Caco-2 (cell line): Measurements from ENCODE around the gene PCCB. TPM values are rescaled to one million over a fixed set of nuclear protein-coding genes. Genes with fewer than 3 reads are reported as not detected.
"Not testable (repeated sequence)": the region's sequence is repeated elsewhere in the genome, so short reads cannot be mapped to it uniquely, and the experiment has no call there.

Experiments
- BruUV-seq: library from RNA; stranded (reverse); fragments of 400-500 nt; replicated peaks from 2 replicates; lab custom pipeline; 2021; lab: Mats Ljungman, UMichigan
- CTCF ChIA-PET: fragments of 300-600 bp; sonication (Branson Sonifier 250); formaldehyde crosslinking; loops from one replicate; lab custom pipeline; 2022; ENCODE audit warnings: antibody characterized with exemption; lab: Charles Lee
- POLR2A ChIA-PET: fragments of 300-600 bp; sonication (Branson Sonifier 250); formaldehyde crosslinking; loops from one replicate; lab custom pipeline; 2022; ENCODE audit warnings: antibody characterized with exemption; lab: Charles Lee
- DNase-seq, 2 experiments: peaks; one replicate each; pipeline versions ENCODE4 v3.0.0 to v3.0.0-alpha.2; 2020 to 2022
- H3K27me3 ChIP-seq: replicated peaks from 2 replicates; pipeline ENCODE4 v1.6.0; 2011; ENCODE audit warnings: low read length; ENCODE audit not compliant: control insufficient read depth, insufficient read depth
- H3K36me3 ChIP-seq: 2 replicates; pipeline ENCODE4 v1.5.1; 2011; ENCODE audit warnings: low read length; ENCODE audit not compliant: control insufficient read depth, insufficient read depth
- H3K4me1 ChIP-seq: fragments of 250-450 bp; sonication (Bioruptor Pico); 2 replicates; pipeline ENCODE4 v1.5.1; 2020; ENCODE audit warnings: mild to moderate bottlenecking
- H3K4me3 ChIP-seq: 2 replicates; pipeline ENCODE4 v1.5.1; 2011; ENCODE audit warnings: low read depth, mild to moderate bottlenecking, control low read depth, low read length
- H3K9me3 ChIP-seq: fragments of 250-450 bp; sonication (Bioruptor Pico); 2 replicates; pipeline ENCODE4 v1.5.1; 2020; ENCODE audit warnings: mild to moderate bottlenecking, moderate library complexity
- H3K27ac Mint-ChIP-seq: one replicate; pipeline ENCODE4 v1.8.0; 2022; ENCODE audit warnings: mixed read lengths; ENCODE audit not compliant: unreplicated experiment
- H3K27me3 Mint-ChIP-seq: one replicate; pipeline ENCODE4 v1.8.0; 2022; ENCODE audit warnings: mixed read lengths; ENCODE audit not compliant: insufficient read depth, unreplicated experiment
- H3K36me3 Mint-ChIP-seq: one replicate; pipeline ENCODE4 v1.8.0; 2022; ENCODE audit warnings: mild to moderate bottlenecking, mixed read lengths; ENCODE audit not compliant: insufficient read depth, unreplicated experiment
- H3K4me1 Mint-ChIP-seq: one replicate; pipeline ENCODE4 v1.8.0; 2022; ENCODE audit warnings: low read depth, mixed read lengths; ENCODE audit not compliant: unreplicated experiment
- H3K4me3 Mint-ChIP-seq: one replicate; pipeline ENCODE4 v1.8.0; 2022; ENCODE audit warnings: mild to moderate bottlenecking, moderate library complexity, mixed read lengths; ENCODE audit not compliant: unreplicated experiment
- H3K9me3 Mint-ChIP-seq: one replicate; pipeline ENCODE4 v1.8.0; 2022; ENCODE audit warnings: mixed read lengths; ENCODE audit not compliant: unreplicated experiment
- intact Hi-C: fragments of 100-400 bp; cut with micrococcal nuclease; formaldehyde crosslinking; loops from one replicate; pipeline ENCODE4 v1.10.0; 2022; ENCODE audit not compliant: unreplicated experiment
- total RNA-seq: library from RNA; stranded (reverse); gene quantifications from 2 replicates; pipeline ENCODE4 v1.2.3, GENCODE V29; 2022
- TF ChIP-seq, protein P1 (sequence below), 2 experiments: fragments of 200-600 bp in 1 of 2; IDR thresholded peaks; 1 replicate in 1 of 2; 2 replicates in 1 of 2; pipeline versions ENCODE4 v1.5.1 to v1.8.0; 2011 to 2022; ENCODE audit warnings: antibody characterized with exemption in 1 of 2, control low read depth in 1 of 2, inconsistent platforms in 1 of 2, low read depth in 1 of 2, low read length in 1 of 2, mild to moderate bottlenecking in 1 of 2, moderate library complexity in 1 of 2; ENCODE audit not compliant: insufficient read depth in 1 of 2, severe bottlenecking in 1 of 2, unreplicated experiment in 1 of 2

Gene PCCB
- total RNA-seq, 1 experiment from 2014 or later, result 45.5 TPM

DNA sequence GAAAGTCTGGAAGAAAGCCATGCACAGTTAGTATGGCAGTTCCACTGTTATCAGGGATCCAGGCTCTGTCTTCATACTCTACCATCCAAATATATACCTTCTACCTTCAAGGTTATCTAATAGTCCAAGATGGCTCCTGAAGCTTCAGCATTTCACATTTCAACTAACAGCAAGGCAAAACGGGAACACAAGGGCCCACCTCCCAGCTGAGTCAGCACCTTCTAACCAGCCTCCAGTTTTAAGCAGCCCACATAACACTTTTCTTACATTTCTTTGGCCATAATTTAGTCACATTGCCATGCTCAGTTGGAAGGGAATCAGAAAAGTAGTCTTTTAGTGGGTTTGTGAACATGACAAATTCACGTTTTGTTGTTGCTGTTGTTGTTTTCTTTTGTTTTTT, 38.6 kb upstream of the PCCB start:
- H3K36me3 Mint-ChIP-seq, result no peaks in the 10 kb centered on the region
- intact Hi-C loops, result no loop called here
- H3K9me3 Mint-ChIP-seq, result no peaks in the 10 kb centered on the region
- Histone ChIP-seq H3K4me1 (no peaks in the 10 kb centered on the region), H3K4me3 (no peak overlapping the region), H3K27me3 (no peaks in the 10 kb centered on the region), H3K36me3 (no peaks in the 10 kb centered on the region), H3K9me3 (no peaks in the 10 kb centered on the region)
- TF ChIP-seq, protein P1, sequence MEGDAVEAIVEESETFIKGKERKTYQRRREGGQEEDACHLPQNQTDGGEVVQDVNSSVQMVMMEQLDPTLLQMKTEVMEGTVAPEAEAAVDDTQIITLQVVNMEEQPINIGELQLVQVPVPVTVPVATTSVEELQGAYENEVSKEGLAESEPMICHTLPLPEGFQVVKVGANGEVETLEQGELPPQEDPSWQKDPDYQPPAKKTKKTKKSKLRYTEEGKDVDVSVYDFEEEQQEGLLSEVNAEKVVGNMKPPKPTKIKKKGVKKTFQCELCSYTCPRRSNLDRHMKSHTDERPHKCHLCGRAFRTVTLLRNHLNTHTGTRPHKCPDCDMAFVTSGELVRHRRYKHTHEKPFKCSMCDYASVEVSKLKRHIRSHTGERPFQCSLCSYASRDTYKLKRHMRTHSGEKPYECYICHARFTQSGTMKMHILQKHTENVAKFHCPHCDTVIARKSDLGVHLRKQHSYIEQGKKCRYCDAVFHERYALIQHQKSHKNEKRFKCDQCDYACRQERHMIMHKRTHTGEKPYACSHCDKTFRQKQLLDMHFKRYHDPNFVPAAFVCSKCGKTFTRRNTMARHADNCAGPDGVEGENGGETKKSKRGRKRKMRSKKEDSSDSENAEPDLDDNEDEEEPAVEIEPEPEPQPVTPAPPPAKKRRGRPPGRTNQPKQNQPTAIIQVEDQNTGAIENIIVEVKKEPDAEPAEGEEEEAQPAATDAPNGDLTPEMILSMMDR (IDR thresholded peaks at IDR 0.05; ENCODE audit: insufficient read depth in 1 of 2, low read depth in 1 of 2, low read length in 1 of 2, severe bottlenecking in 1 of 2, unreplicated experiment in 1 of 2), result no peak
- no peaks in the 10 kb centered on the region for H3K27me3 Mint-ChIP-seq
- no peak overlapping the region for H3K4me3 Mint-ChIP-seq
- H3K27ac Mint-ChIP-seq, result no peak overlapping the region
- POLR2A ChIA-PET, result no interaction called here
- CTCF ChIA-PET, result no interaction called here
- no peak for DNase-seq
- no TSS peak for BruUV-seq
- H3K4me1 Mint-ChIP-seq, result no peaks in the 10 kb centered on the region

DNA sequence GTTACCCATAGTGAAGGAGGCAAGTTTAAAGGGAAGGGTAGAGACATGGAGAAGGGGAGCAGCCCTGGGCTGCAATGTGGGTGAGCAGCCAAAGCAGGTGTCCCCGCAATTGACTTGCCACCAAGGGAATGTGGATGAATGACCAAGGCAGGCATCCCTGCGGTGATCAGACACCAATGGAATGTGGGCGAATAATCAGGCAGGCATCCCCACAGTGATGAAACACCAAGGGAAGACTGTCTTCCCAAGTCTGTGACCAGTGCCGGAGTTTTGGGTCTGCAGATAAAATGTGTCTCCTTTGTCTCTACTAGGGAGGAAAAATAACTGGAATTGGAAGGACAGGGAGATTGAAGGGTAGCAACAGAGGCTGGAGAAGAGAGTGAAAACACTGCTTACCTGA, 27.4 kb upstream of the PCCB start:
- H3K27me3 Mint-ChIP-seq, CTCF ChIA-PET, H3K4me1 Mint-ChIP-seq, intact Hi-C loops, H3K36me3 ChIP-seq, H3K36me3 Mint-ChIP-seq, DNase-seq, H3K4me1 ChIP-seq, POLR2A ChIA-PET, BruUV-seq, H3K27ac Mint-ChIP-seq, H3K4me3 Mint-ChIP-seq, H3K27me3 ChIP-seq, H3K9me3 ChIP-seq, H3K4me3 ChIP-seq: not testable (repeated sequence)
- H3K9me3 Mint-ChIP-seq, result peaks cover 26% of the 10 kb centered on the region

DNA sequence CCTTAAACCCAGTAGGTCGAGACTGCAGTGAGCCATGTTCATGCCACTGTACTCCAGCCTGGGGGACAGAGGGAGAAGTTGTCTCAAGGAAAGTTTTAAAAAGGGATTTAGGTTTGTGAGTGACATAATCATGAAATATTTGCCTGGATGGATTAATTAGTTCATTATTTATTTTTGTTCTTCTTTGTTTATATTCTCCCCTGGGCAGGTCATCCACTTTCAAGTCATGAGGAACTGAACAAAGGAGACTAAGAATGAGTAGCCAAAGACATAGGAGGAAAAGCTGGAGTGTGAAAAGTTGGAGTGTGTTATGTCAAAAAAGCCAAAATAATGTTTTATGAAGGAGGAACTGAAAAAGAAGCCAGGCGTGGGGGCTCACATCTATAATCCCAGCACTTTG, 17.7 kb upstream of the PCCB start:
- no peaks in the 10 kb centered on the region for H3K36me3 Mint-ChIP-seq
- ChIA-PET CTCF (no interaction called here), POLR2A (no interaction called here)
- TF ChIP-seq, protein P1 (IDR thresholded peaks at IDR 0.05; ENCODE audit: insufficient read depth in 1 of 2, low read depth in 1 of 2, low read length in 1 of 2, severe bottlenecking in 1 of 2, unreplicated experiment in 1 of 2), result no peak
- H3K4me1 ChIP-seq, result no peaks in the 10 kb centered on the region
- DNase-seq, result no peak
- intact Hi-C loops, result no loop called here
- H3K27ac Mint-ChIP-seq, result no peak overlapping the region
- H3K36me3 ChIP-seq, result no peaks in the 10 kb centered on the region
- BruUV-seq, result no TSS peak
- H3K9me3 Mint-ChIP-seq, result no peaks in the 10 kb centered on the region
- no peaks in the 10 kb centered on the region for H3K9me3 ChIP-seq
- H3K4me1 Mint-ChIP-seq, result peaks cover 5% of the 10 kb centered on the region
- no peak overlapping the region for H3K4me3 Mint-ChIP-seq
- no peaks in the 10 kb centered on the region for H3K27me3 Mint-ChIP-seq
- H3K27me3 ChIP-seq, result no peaks in the 10 kb centered on the region
- H3K4me3 ChIP-seq, result no peak overlapping the region

DNA sequence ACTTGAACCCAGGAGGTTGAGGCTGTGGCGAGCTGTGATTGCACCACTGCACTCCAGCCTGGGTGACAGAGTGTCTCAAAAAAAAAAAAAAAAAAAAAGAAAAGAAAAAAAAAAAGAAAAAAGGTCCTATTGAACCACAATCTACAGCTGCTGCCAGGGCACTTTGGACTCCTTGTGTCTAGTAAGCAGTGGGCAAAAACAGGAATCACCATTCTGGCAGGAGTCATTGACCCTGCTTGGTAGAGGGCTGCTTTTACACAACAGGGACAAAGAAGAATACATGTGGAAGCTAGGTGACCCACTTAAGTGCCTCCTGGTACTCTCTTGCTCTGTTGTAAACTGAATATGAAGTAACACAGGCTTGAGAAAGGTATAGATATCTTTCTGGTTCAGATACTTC, 14.6 kb upstream of the PCCB start:
- intact Hi-C loops, result no loop called here
- Mint-ChIP-seq H3K9me3 (no peaks in the 10 kb centered on the region), H3K4me1 (peaks cover 15% of the 10 kb centered on the region), H3K27ac (no peak overlapping the region), H3K4me3 (no peak overlapping the region), H3K36me3 (no peaks in the 10 kb centered on the region), H3K27me3 (no peaks in the 10 kb centered on the region)
- TF ChIP-seq, protein P1 (IDR thresholded peaks at IDR 0.05; ENCODE audit: insufficient read depth in 1 of 2, low read depth in 1 of 2, low read length in 1 of 2, severe bottlenecking in 1 of 2, unreplicated experiment in 1 of 2), result no peak
- POLR2A ChIA-PET, result no interaction called here
- peaks cover 14% of the 10 kb centered on the region for H3K4me1 ChIP-seq
- H3K9me3 ChIP-seq, result no peaks in the 10 kb centered on the region
- H3K4me3 ChIP-seq, result no peak overlapping the region
- no peak for DNase-seq
- no peaks in the 10 kb centered on the region for H3K36me3 ChIP-seq
- H3K27me3 ChIP-seq, result no peaks in the 10 kb centered on the region
- no TSS peak for BruUV-seq
- CTCF ChIA-PET, result no interaction called here
